ENCODE measurements around the gene BRD3OS.

BRD3OS gene

DNA sequence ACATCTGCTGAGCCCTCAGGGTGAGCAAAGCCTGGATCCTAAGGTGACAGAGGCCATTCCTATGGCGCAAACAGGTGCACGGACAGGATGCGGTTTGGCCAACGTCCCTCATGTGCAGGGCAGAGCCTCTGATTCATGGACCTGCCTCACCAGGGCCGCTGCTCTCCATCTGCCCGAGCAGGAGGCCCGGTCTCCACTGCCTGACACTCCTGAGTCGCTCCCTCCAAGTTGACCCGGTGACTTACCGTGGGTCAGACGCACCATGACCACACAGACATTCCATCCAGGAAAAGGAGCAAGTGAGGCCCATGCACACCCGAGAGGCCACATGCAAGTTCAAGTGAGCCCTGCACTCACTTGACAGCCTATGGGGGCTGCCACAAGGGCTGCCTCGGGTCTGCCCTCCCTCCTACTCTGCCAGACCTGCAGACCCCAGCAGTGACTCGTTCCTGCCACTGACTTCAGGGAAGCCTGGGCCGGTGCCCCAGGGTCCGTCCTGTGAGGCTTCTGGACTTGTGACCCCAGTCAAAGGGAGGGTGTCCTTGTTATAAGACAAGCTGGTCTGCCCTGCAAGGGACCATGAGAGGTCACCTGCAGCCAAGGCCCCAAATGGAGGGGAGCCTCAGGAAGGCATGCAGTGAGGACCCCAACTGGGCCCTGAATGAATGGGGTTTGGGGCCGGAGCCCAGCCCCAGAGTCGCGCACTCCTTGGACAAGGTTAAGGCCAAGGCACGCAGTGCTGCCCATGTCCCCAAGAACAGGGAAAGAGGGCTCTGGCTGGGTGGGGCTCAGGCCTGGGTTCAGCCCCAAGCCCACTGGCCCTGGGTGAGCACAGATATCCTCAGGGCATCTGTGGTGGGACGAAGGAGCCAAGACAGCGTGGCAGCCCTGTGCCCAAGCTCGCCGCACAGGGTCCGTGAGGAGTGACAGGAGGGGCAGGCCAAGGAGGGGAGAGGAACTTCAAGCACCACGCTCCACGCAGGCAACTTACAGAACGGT lies 10.1 kb downstream of the BRD3OS start:
- no peak for DNase-seq

DNA sequence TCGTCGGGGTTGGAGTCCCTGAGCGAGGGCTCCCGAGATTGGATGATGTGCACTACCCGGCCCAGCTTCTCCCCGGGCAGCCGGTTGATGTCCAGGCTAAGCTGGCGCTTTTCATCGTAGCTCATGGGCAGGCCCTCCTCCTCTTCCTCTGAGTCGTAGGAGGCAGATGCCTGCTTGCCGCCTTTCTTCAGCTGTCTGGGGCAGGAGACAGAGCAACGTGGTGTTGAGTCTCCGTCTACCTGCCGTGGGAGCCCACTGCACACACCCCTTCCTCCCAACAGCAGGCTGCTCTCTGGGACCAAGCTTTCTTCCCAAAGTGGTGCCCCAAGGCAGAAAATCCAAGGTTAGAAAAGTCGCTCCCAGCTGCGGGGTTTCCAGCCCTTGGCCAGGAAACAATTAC lies 10.8 kb downstream of the BRD3OS start:
- DNase-seq: no peak

DNA sequence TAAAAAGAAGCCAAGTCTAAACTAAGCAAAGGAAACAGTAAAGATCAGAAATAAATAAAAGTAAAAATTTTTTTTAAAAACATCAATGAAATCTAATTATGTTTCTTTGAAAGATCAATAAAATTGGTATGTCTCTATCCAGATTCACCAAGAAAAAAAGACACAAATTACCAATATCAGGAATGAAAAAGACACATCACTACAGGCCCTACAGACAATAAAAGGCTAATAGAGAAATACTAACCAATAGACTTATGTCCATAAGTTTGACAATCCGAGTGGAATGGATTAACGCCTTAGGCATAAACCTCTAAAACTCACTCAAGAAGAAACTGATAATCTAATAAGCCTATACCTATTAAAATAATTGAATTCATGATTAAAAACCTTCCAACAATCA lies 12.4 kb downstream of the BRD3OS start:
- no peak for DNase-seq

DNA sequence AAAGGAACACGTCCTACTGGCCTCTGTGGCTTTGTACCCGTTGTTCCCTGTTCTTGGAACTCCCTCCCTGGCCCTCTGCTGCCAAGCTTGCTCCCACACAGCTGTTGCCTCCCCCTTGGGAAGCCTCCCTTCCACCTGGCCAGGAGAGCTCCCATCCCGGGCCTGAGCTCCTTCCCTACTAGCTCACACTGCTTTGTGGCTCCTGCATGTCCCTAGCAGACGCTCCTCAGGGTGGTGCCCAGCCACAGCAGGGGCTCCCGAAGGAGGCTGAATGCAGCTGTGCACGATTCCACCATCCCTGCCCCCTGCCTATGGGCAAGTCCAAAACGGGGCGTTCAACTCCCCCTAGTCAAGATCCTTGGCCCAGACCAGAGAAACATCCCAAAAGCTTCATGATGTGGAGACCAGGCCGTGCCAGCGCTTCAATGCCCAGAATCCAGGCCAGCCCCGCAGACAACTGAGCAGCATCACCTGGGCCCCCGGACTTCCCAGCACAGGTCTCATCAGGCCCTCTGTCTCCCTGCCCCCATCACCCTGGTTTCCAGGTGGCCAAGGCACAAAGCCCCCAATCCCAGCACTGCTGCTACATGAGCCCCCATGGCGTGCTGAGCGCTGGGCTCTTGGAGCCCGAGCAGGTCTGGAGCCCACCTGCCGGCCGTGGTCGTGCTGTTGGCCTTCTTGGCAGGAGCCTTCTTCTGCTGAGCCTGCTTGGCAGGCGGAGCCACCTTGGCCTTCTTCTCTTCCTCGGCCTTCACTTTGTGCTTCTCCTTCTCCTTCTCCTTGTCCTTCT lies 14.3 kb downstream of the BRD3OS start:
- DNase-seq: no peak

DNA sequence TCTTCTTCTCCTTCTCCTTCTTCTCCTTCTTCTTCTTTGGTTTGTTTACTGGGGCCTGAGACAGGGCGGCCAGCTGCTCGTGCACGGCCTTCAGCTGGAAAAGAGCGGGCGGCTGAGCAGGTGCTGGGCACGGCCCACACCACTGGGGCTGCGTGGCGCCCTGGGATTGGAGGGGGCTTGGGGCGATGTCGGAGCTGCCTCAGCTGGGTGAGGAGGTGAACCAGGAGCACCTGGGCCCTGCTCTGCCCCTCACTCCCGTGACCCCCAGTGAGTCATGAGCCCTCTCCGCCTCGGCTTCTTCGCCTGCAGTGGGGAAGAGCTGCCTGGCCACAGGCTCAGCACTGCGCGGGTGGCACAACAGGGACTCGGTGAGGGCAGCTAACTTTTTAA lies 14.9 kb downstream of the BRD3OS start:
- DNase-seq: no peak

DNA sequence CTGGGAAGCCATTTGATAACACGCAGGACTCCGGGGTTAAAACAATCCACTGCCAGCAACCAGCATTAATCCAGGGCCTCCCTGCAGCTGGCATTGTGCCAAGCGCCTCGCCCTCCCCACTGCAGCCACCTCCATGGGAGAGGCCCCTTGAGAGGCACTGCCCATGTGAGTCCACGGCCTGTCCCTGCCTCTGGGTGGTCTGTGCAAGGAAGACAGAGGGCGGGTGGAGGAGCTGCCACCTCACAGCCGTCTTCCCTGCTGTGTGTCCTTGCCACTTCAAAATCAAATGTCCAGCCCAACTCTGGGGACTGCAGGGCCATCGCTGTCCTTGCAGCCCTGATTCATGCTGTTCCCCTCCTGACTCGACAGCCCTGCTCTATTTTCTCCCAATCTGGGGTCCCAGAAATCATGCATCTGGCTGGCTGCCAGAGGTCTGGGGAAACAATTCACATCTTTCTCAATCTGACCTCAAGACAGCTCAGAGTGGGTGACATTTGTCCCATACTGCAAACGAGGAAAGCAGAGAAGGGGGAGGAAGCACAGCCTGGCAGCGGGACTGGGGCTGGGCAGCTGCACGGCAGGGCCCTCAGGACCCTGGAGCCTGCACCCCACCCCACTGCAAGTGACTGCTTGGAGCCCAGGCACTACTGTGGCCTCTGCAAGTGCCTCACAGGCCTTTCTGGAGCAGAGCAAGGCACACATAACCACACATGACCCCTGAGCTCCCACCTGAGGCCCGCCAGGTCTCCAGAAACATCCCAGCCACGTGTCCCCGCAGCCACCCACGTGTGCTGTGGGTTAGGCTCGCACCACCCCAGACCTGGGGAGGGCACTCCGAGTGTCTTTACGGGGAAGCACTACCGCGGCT lies 15.7 kb downstream of the BRD3OS start:
- DNase-seq: no peak

DNA sequence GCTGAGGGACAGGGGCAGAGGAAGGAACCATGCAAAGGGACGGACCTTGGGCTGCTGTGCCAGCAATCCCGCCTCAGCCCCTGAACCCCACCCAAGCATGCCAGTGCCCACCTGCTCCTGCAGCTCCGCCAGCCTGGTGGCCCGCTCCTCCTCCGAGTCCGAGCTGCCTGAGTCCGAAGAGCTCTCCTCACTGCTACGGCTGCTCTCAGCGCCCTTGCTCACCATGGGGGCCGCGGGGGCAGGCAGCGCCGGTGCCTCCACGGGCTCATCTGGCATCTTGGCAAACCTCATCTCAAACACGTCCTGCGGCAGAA lies 16.3 kb downstream of the BRD3OS start:
- no peak for DNase-seq

DNA sequence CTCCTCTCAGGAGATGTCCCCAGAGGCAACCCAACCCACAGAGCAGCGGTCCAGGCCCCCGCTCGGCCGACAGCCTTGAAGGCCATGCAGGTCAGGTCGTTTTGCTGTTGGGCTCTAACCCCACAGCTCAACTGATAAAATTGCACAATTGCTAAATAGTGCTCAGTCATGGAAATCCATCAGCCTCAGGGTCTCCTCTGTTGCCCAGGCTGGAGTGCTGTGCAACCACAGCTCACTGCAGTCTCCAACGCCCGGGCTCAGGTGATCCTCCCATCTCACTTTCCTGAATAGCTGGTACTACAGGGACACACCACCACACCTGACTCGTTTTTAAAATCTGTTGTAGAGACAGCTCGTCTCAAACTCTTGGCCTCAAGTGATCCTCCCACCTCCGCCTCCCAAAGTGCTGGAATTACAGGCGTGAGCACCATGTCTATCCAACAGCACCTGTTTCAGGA lies 18.3 kb downstream of the BRD3OS start:
- no peak for DNase-seq

DNA sequence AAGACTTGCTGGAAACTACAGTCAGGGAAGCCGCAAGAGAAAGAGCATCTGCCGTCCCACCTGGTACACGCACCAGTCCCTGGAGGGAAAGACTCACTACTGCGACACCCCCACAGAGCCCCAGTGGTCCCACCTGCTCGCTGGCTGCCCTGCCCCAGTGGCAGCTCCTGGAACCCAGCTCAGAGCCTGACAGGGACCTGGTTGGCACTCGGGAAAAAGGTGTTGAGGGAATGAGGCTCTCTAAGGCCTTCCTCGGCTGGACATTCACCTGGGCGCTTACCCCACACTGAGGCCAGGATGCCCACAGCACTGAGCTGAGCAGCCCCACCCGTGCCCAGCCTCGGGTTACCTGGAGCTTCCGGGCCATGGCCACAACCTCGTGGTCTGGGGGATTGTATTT lies 19.7 kb downstream of the BRD3OS start:
- no peak for DNase-seq

DNA sequence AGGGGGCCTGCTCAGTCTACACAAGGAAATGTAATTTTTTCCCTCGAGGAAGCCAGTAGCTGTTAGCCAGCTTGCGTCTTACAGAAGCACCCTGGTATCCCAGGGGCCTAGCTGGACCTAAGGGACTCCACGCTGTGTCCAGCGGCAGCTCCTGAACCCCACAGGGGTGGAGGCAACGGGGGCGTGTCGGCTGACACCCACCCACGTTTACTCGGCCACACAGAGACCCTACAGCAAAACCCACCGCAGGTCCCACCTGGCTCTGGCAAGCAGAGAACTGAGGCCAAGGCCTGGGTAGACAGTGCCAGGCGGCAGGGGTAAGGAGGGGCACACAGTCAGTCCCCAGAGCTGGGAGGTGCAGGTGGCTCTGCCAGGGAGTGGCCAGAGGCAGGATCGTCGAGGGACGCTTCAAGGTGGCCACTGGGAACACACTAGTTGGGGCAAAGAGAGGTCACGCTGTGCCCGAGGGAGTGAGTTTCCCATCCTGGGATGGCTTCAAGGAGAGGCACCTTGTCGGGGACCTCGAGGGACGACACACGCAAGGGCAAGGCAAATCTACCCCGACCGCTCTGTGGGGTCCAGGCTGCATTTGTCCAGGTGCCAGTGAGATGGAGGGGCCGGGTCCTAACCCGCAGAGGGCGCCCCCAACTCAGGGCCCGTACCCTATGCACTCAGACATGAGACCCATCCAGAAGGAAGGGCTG lies 20.7 kb downstream of the BRD3OS start:
- no peak for DNase-seq

DNA sequence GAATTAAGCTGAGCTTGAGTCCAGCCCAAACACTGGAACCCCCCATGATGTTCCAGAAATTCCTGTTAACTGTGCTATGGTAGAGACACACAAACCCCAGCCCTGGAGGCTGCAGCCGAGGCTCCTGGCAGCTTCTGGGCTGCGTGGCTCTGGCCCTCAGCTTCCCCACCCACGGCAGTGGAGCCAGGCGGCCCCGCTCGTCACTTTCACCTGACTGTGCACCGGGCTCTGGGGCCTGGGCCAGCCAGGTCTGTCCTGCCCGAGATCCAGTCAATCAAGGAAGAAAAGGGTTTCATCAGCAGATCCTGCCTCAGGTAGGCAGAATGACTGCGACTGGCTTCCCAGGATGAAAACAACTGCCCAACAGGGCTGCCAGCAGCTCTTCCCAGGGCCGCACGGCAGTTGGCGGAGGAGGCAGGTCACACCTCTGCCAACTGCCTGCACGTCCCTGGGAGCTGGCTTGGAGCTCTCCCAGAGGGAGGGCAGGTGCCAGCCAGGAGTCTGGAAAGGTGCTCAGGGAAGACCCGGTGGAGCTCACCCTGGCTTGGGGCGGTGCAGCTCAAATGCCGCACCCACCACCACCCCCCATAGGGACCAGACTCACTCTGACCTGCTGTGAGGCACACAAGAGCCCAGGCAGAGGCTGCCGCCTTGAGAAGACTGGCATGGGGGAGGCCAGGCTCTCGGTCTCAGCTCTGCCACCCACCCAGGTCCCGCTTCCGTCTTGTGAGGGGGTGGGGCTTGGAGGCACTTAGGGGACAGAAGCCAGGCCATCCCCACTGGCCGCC lies 21.8 kb downstream of the BRD3OS start:
- no peak for DNase-seq

DNA sequence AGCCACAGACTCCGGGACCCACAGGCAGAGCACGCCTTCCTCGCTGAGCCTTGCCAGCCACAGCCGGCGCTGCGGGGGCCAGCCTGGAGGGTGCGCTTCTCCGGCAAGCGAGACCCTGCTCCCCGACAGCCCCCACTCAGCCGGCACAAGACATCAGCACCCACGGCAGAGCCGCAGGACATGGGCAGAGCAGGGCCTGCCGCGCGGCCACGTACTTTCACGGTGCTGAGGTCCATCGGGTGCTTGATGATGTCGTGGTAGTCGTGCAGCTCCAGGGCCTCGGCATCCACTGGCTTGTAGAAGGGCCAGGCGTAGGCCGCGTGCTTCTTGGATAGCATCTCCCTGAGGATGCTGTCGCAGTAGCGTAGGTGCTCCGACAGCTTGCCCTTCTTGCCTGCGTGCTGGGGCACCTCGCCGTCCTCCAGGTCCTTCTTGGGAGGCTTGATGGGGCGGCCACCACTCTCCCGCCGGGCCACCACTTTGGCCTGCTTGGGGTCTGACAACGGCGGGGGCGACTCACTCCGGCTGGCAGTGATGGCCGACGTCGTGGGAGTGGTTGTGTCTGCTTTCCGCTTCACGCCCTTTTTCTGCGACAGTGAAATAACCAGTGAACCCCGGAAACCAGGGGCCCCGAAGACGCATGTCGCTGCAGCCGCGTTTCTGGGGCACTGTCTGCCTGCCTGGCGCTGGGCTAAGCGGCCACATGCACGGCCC lies 22.7 kb downstream of the BRD3OS start:
- DNase-seq: no peak

DNA sequence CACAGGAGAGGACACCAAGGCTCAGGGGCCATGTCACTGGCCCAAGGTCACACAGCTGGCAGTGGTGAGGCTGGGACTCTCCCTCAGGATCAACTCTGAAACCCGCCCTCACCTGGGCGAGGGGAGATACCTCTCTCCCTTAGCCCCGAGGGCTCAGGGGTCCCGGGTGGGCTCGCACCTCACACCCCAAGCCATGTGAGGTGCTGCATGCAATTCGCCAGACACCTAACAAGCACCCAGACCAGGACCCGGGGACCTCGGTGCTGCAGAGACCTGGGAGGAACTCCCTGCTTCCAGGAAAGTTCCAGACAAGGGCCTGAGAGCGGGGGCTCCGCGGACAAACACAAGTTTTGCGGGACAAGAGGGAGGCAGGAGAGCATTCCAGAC lies 23.3 kb downstream of the BRD3OS start:
- no peak for DNase-seq

DNA sequence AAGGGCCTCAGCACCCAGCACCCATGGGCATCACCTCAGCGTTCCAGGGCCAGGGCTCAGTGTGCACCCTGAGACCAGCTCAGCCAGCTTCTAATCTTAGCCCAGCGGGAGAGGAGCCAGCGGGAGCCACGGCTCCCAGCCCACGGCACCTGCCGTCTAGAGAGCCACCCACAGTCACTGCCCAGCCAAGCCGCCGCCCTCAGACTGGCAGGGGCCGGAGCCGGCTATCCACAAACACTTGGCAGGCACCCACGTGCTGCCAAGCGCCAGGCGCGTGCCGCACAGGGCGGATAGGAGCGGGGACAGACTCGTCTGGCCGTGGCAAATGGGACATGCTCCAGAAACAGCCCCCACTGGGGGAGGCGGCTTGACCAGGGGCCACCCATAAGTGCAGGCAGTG lies 24.0 kb downstream of the BRD3OS start:
- DNase-seq: no peak

DNA sequence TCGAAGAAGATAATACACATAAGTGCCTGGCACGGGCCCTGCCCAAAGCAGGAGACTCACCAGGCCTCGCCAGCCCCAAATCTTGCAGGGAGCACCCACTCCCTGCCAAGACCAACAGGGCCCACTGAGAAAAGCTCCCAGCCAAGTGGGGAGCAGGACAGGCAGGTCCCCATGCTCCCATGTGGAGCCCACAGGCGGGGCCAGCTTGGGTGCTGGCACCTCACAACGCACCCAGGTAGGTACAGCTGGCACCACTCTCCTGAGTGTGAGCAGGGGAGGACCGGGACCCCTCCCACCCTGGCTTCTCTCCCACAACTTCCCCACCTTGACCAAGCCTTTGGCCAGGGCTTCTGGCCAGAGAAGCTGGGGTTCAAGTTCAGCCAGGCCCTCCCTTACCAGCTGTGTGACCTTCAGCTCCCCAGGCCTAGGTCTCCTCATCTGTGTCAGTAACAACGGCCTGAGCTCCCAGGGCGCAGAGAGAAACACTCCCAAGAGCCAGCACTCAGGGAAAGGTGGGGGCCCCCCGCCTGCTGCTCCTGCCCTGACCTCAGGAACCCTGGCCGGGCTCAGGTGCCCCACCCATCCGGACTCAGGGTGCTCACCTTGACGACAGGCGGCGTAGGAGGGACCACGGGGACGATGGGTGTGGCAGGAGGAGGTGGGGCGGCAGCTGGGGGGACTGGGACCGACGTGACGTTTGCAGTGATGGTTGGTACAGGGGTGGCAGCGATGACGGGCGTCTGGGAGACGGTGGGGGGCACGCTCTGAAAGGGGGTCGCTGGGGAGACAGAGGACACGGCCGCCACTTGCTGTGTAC lies 24.7 kb downstream of the BRD3OS start:
- no peak for DNase-seq

DNA sequence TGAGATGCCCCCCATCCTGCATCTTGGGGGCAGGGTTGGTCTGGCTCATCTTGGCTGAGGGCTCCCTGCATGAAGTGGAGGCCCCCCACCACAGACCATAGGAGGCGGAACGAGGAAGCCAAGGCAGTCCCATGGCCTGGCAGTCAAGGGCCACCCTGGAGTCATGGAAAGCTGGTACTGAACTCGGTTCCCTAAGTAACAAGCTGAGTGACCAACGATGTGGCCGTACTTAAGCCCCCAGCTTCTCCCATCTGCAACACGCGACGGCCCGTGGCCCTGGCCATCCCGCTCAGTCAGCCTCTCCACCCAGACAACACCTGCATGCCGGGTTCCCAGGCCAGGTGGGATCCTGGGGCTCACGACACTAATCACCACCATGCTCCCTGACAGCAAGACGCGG lies 25.4 kb downstream of the BRD3OS start:
- DNase-seq: no peak

DNA sequence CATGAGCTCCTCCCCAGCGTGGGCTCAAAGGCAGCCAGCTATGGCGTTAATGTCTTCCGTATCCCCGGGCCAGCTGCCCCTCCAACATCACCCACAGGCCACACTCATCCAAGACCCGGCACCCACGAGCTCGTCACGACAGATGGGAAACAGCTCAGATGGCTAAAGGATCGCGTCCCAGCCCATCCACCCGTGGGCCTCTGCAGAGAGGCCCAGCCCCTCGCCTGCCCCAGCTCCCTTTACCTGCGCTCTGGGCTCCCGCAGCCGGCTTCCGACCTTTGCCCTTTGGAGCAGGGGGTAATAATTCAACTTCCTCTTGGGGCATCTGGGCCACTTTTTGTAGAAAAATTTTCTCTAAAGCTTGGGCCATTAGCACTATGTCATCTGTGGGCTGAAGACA lies 26.0 kb downstream of the BRD3OS start:
- no peak for DNase-seq

DNA sequence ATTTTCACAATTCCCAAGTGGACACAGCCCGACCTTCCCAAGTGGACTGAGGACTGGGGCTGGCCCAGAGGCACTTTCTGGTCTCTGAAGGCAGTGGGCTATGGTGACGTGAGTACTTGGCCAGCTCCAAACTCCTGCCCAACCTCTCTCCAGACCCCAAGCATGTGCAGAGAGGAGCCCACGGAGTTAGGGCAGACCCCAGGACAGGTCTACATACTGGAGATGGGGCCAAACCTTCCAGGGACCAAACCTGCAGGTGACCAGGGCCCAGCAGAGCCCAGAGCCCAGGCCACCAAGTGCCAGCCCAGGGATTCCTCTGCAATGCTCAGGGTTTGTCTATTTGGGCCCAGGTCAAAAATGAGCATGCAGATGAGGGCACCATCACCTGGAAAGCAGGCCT lies 27.2 kb downstream of the BRD3OS start:
- DNase-seq: no peak

DNA sequence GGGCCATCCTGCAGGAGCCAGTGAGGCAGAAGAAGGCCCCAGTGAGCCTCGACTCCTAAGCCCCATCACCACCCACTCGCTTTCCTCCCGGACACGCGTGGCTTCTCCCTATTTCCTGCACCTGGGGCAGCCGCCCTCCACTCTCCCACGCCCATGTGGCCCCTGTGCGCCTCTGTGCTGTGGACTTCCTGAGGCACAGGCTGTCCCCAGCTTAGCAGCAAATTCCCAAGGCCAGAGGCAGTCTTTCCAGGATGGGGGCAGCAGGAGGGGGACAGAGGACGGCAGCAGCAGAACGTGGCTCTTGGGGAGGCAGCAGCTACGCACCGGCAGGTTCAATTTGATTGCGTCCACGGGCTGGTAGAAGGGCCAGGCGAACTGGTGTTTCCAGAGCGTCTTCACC lies 27.7 kb downstream of the BRD3OS start:
- no peak for DNase-seq

DNA sequence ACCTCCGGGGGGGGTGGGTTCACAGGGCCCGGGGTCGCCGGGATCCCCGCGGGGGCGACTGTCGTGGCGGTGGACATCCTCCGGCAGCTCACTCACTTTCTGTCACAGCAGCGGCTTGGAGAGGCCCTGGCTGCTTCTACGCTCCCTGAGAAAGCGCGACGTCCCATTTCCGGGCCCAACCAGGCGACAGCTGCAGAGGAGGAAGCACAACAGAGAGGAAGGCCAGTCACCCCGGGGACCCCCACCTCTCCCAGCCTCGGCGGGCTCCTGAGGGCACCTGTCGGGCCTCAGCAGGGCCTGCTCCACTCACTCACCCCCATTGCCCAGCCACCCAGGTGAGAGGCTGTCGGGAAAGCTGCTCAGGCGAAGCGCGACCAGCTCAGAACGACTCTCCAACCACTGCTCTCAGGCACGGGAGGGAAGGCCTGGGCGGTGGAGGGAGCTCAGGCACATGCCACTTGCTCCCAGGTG lies 28.2 kb downstream of the BRD3OS start:
- DNase-seq: no peak
